K562 (cell line): Measurements from ENCODE around the gene RNF113A. TPM values are rescaled to one million over a fixed set of nuclear protein-coding genes. Genes with fewer than 3 reads are reported as not detected.
A peak's percentile ranks its signal among the peaks of the same experiment; 100 is the strongest.

Experiments used
- ARID3B ChIP-seq: fragments of 250-450 bp; sonication (Bioruptor Pico); IDR thresholded peaks from 2 replicates; pipeline ENCODE4 v1.4.0; 2020; ENCODE audit warnings: borderline replicate concordance
- CHD2 ChIP-seq: IDR thresholded peaks from 2 replicates; pipeline ENCODE4 v1.6.1; 2011; ENCODE audit warnings: low read depth, low read length
- EGR1 ChIP-seq: fragments of 450-650 bp; conservative IDR thresholded peaks from 2 replicates; pipeline ENCODE4 v1.6.1; 2017; ENCODE audit warnings: mild to moderate bottlenecking
- ELF1 ChIP-seq: fragments of 200-800 bp; sonication (Bioruptor generic); IDR thresholded peaks from 2 replicates; pipeline ENCODE4 v1.6.1; 2016; ENCODE audit warnings: missing genetic modification characterization, missing compliant biosample characterization
- FOXO4 ChIP-seq: fragments of 450-650 bp; formaldehyde crosslinking; IDR thresholded peaks from 2 replicates; pipeline ENCODE4 v1.4.0; 2020; ENCODE audit warnings: mild to moderate bottlenecking, moderate library complexity
- HDAC2 ChIP-seq: fragments of 450-650 bp; IDR thresholded peaks from 2 replicates; pipeline ENCODE4 v1.6.1; 2016; ENCODE audit warnings: mild to moderate bottlenecking
- MITF ChIP-seq: IDR thresholded peaks from 2 replicates; pipeline ENCODE4 v1.6.1; 2014; ENCODE audit warnings: antibody characterized with exemption
- PML ChIP-seq: IDR thresholded peaks from 2 replicates; pipeline ENCODE4 v1.6.1; 2012; ENCODE audit warnings: low read length, inconsistent platforms
- POLR2AphosphoS5 ChIP-seq: IDR thresholded peaks from 2 replicates; pipeline ENCODE4 v1.6.1; 2011; ENCODE audit warnings: mild to moderate bottlenecking, low read depth, low read length, moderate library complexity; ENCODE audit not compliant: control insufficient read depth, insufficient read depth
- SMARCE1 ChIP-seq: fragments of 450-650 bp; IDR thresholded peaks from 2 replicates; pipeline ENCODE4 v1.7.1; 2016; ENCODE audit warnings: mild to moderate bottlenecking
- SP1 ChIP-seq: sonication (generic); formaldehyde crosslinking; IDR thresholded peaks from 2 replicates; pipeline ENCODE4 v1.8.1; 2022; ENCODE audit warnings: mild to moderate bottlenecking, missing genetic modification reagents
- SPI1 ChIP-seq: IDR thresholded peaks from 2 replicates; pipeline ENCODE4 v1.6.1; 2011; ENCODE audit warnings: low read depth, low read length, control low read depth, borderline replicate concordance
- XRCC5 ChIP-seq: fragments of 200-400 bp; formaldehyde crosslinking; IDR thresholded peaks from 2 replicates; pipeline ENCODE4 v1.6.1; 2017; ENCODE audit warnings: low read depth, mild to moderate bottlenecking, low read length
- polyA plus RNA-seq, 8 experiments: library from polyadenylated mRNA; depleted of rRNA in 4 of 8; stranded (reverse) in 5 of 8; unstranded in 3 of 8; fragments of >200 nt; fragmentation: Nextera tagmentation in 2 of 8; fragmentation: Illumina TruSeq in 1 of 8; extraction: Ambion mirVana in 2 of 8; extraction: Trizol in 1 of 8; gene quantifications; 2 replicates each; pipeline versions ENCODE4 v1.2.1 to v1.2.3, GENCODE V29; 2011 to 2014; ENCODE audit warnings: inconsistent platforms in 1 of 8, missing spikeins in 1 of 8
- total RNA-seq, 7 experiments: library from RNA; depleted of rRNA in 6 of 7; stranded (reverse); fragments of >200 nt in 6 of 7; fragmentation: Illumina TruSeq in 2 of 7; extraction: Trizol in 2 of 7; gene quantifications; 2 replicates each; pipeline versions ENCODE4 v1.2.1 to v1.2.3, GENCODE V29; 2011 to 2021; ENCODE audit warnings: low replicate concordance in 1 of 7
- TF ChIP-seq, protein P1 (sequence below): fragments of 250-450 bp; sonication (Bioruptor Pico); IDR thresholded peaks from 2 replicates; pipeline ENCODE4 v1.4.0; 2020; ENCODE audit warnings: mild to moderate bottlenecking
- TF ChIP-seq, protein P2 (sequence below), 2 experiments: fragments of 450-650 bp; IDR thresholded peaks; 2 replicates each; pipeline ENCODE4 v1.6.1; 2018; ENCODE audit warnings: mild to moderate bottlenecking in 2 of 2, low read depth in 1 of 2; ENCODE audit not compliant: partially characterized antibody in 2 of 2

RNF113A gene
- total and polyA plus RNA-seq, 9 of the 15 experiments (the other 6 are each of a cell fraction or from before 2014, with no cell fraction given): 21.2 to 38.4 (median 28.1) TPM

DNA sequence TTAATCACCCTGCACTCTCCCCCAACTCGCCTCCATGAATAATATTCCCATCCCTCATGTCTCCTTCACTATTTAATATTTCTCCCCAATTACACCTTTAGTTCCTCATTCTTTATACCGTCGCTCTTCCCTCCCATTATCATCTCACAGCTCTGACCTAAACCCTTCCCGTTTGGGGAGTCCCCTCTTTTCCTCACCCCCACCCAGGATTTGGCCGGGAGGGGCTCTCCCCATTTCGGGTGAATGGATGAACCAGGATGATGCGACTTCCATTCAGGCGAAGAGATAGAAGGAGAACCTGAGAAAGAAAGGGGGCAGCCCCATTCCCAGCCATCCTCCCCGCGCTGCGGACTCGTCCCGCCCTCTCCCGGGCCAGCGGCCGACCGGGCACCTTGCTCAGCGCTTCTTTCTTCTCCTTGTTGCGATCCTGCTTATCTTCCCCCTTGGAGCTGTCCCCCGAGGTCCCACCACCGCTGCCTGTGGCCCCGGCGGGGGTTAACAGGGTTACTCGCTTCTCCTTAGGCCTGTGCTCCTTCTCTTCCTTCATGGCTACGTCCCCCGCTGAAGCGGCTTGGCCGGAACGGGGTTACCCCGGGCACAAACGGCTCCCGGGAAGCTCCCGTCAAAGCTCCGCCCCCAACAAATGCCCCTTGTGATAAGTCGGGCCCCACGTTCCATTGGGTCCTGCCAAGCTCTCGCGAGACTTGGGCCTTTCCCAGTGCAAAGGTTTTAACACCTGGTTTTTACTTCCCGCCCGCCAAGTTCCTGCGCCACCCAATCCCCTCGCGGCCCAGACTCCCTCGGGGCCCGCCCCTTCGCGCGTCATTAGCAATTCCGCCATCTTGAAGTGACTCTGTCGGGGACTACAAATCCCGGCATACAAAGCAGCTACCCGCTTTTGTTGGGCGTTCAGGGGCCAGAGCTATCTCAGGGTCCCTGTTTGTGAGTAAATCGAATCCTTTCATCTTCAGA, 18.9 kb downstream of the RNF113A start, which contains the start of gene UPF3B (continued):
- TF ChIP-seq MITF (peak; percentile 17; the same call in 1 of the 2 replicates), FOXO4 (no peak), ELF1 (tag) (no peak), SPI1 (no peak), POLR2AphosphoS5 (peak; percentile 65), ARID3B (CRISPR knock-in tag) (no peak), HDAC2 (peak; percentile 39; the same call in 1 of the 2 replicates), CHD2 (peak; percentile 97), XRCC5 (0 out of 2 replicates have a peak, but pooled peaks have one; percentile 34), SMARCE1 (0 out of 2 replicates have a peak, but pooled peaks have one; percentile 39), EGR1 (0 out of 2 replicates have a peak, but pooled peaks have one; percentile 6), PML (peak; percentile 63; the same call in 1 of the 2 replicates), SP1 (CRISPR knock-in tag) (peak; percentile 71)
- TF ChIP-seq, protein P1, sequence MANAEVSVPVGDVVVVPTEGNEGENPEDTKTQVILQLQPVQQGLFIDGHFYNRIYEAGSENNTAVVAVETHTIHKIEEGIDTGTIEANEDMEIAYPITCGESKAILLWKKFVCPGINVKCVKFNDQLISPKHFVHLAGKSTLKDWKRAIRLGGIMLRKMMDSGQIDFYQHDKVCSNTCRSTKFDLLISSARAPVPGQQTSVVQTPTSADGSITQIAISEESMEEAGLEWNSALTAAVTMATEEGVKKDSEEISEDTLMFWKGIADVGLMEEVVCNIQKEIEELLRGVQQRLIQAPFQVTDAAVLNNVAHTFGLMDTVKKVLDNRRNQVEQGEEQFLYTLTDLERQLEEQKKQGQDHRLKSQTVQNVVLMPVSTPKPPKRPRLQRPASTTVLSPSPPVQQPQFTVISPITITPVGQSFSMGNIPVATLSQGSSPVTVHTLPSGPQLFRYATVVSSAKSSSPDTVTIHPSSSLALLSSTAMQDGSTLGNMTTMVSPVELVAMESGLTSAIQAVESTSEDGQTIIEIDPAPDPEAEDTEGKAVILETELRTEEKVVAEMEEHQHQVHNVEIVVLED (CRISPR knock-in tag): no peak
- TF ChIP-seq, protein P2, sequence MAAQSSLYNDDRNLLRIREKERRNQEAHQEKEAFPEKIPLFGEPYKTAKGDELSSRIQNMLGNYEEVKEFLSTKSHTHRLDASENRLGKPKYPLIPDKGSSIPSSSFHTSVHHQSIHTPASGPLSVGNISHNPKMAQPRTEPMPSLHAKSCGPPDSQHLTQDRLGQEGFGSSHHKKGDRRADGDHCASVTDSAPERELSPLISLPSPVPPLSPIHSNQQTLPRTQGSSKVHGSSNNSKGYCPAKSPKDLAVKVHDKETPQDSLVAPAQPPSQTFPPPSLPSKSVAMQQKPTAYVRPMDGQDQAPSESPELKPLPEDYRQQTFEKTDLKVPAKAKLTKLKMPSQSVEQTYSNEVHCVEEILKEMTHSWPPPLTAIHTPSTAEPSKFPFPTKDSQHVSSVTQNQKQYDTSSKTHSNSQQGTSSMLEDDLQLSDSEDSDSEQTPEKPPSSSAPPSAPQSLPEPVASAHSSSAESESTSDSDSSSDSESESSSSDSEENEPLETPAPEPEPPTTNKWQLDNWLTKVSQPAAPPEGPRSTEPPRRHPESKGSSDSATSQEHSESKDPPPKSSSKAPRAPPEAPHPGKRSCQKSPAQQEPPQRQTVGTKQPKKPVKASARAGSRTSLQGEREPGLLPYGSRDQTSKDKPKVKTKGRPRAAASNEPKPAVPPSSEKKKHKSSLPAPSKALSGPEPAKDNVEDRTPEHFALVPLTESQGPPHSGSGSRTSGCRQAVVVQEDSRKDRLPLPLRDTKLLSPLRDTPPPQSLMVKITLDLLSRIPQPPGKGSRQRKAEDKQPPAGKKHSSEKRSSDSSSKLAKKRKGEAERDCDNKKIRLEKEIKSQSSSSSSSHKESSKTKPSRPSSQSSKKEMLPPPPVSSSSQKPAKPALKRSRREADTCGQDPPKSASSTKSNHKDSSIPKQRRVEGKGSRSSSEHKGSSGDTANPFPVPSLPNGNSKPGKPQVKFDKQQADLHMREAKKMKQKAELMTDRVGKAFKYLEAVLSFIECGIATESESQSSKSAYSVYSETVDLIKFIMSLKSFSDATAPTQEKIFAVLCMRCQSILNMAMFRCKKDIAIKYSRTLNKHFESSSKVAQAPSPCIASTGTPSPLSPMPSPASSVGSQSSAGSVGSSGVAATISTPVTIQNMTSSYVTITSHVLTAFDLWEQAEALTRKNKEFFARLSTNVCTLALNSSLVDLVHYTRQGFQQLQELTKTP (IDR thresholded peaks at IDR 0.05; ENCODE audit: low read depth in 1 of 2, partially characterized antibody in 2 of 2): peak in 1 of 2 experiments; percentile 69
